Mesendoderm (in vitro differentiated cells): ENCODE measurements around the gene HYAL4.
A peak's percentile ranks its signal among the peaks of the same experiment; 100 is the strongest.

Experiments
- DNase-seq: peaks from one replicate; pipeline ENCODE4 v3.0.0; 2013
- H2AK5ac ChIP-seq: 2 replicates; pipeline ENCODE4 v1.6.1; 2013; ENCODE audit warnings: low read length, inconsistent platforms
- H2BK120ac ChIP-seq: 2 replicates; pipeline ENCODE4 v1.6.1; 2013; ENCODE audit warnings: low read depth, mild to moderate bottlenecking, low read length, moderate library complexity, mixed read lengths
- H2BK15ac ChIP-seq: replicated peaks from 2 replicates; pipeline ENCODE4 v1.6.1; 2013; ENCODE audit warnings: low read depth, mild to moderate bottlenecking, moderate library complexity
- H2BK5ac ChIP-seq: 2 replicates; pipeline ENCODE4 v1.6.1; 2013; ENCODE audit warnings: low read length, inconsistent platforms
- H3K18ac ChIP-seq: 2 replicates; pipeline ENCODE4 v1.6.1; 2013; ENCODE audit warnings: mild to moderate bottlenecking, low read length, mixed read lengths
- H3K23ac ChIP-seq: one replicate; pipeline ENCODE4 v1.6.1; 2013; ENCODE audit warnings: low read length
- H3K27ac ChIP-seq: 2 replicates; pipeline ENCODE4 v1.5.1; 2013; ENCODE audit warnings: low read depth, mild to moderate bottlenecking, inconsistent platforms, low read length, moderate library complexity
- H3K27me3 ChIP-seq: 2 replicates; pipeline ENCODE4 v1.6.1; 2013; ENCODE audit warnings: low read length, control low read depth, mild to moderate bottlenecking, inconsistent platforms; ENCODE audit not compliant: insufficient read depth, poor library complexity
- H3K36me3 ChIP-seq: 2 replicates; pipeline ENCODE4 v1.6.1; 2013; ENCODE audit warnings: low read length, inconsistent platforms; ENCODE audit not compliant: control insufficient read depth, insufficient read depth
- H3K4ac ChIP-seq: one replicate; pipeline ENCODE4 v1.6.1; 2013; ENCODE audit warnings: low read depth, mild to moderate bottlenecking, low read length, moderate library complexity
- H3K4me1 ChIP-seq: 2 replicates; pipeline ENCODE4 v1.6.1; 2013; ENCODE audit warnings: low read depth, low read length, inconsistent platforms; ENCODE audit not compliant: control insufficient read depth
- H3K4me2 ChIP-seq: 2 replicates; pipeline ENCODE4 v1.6.1; 2013; ENCODE audit warnings: low read length
- H3K4me3 ChIP-seq: 2 replicates; pipeline ENCODE4 v1.5.1; 2013; ENCODE audit warnings: mild to moderate bottlenecking, low read length
- H3K56ac ChIP-seq: one replicate; pipeline ENCODE4 v1.6.1; 2013; ENCODE audit warnings: low read length
- H3K79me1 ChIP-seq: 2 replicates; pipeline ENCODE4 v1.6.1; 2013; ENCODE audit warnings: low read length, inconsistent platforms
- H3K79me2 ChIP-seq: 2 replicates; pipeline ENCODE4 v1.6.1; 2013; ENCODE audit warnings: mild to moderate bottlenecking, low read length; ENCODE audit not compliant: control insufficient read depth, insufficient read depth
- H3K9ac ChIP-seq: 2 replicates; pipeline ENCODE4 v1.6.1; 2013; ENCODE audit warnings: low read length, inconsistent platforms
- H4K5ac ChIP-seq: one replicate; pipeline ENCODE4 v1.6.1; 2013; ENCODE audit warnings: low read length
- H4K8ac ChIP-seq: one replicate; pipeline ENCODE4 v1.6.1; 2013; ENCODE audit warnings: low read depth, mild to moderate bottlenecking, control low read depth, low read length, moderate library complexity
- WGBS: extraction: QIAGEN DNeasy Blood & Tissue Kit; methylation state at CpG from one replicate; pipeline ENCODE4 v1.1.7; 2013; ENCODE audit warnings: low lambda C conversion rate, missing lambda C conversion rate; ENCODE audit not compliant: insufficient coverage; ENCODE audit errors: extremely low coverage; 5-methylcytosine and 5-hydroxymethylcytosine counted together

HYAL4 gene

GRCh38 chr7:123802249-123802648 is 42.7 kb upstream of the HYAL4 start:
- H3K18ac ChIP-seq: no peak overlapping the region
- no peaks in the 10 kb centered on the region for H3K79me1 ChIP-seq
- no peak overlapping the region for H2BK5ac ChIP-seq
- no peak overlapping the region for H4K8ac ChIP-seq
- H2AK5ac ChIP-seq: no peak overlapping the region
- no peak overlapping the region for H2BK120ac ChIP-seq
- no peaks in the 10 kb centered on the region for H3K4me1 ChIP-seq
- no peak overlapping the region for H3K23ac ChIP-seq
- no peaks in the 10 kb centered on the region for H3K79me2 ChIP-seq
- no peak overlapping the region for H3K27ac ChIP-seq
- no peak for DNase-seq
- H3K4me2 ChIP-seq: no peak overlapping the region
- no peak overlapping the region for H4K5ac ChIP-seq
- no peak overlapping the region for H3K4me3 ChIP-seq
- H3K4ac ChIP-seq: no peak overlapping the region
- H3K9ac ChIP-seq: no peak overlapping the region
- no peaks in the 10 kb centered on the region for H3K36me3 ChIP-seq
- H3K56ac ChIP-seq: no peak overlapping the region
- no peak overlapping the region for H2BK15ac ChIP-seq
- no CpG with 5 or more reads among the region's 1 CpG for WGBS
- no peaks in the 10 kb centered on the region for H3K27me3 ChIP-seq

- no peak overlapping the region for H3K4me2 ChIP-seq
- no peaks in the 10 kb centered on the region for H3K36me3 ChIP-seq
- no peak overlapping the region for H4K8ac ChIP-seq
- no peaks in the 10 kb centered on the region for H3K27me3 ChIP-seq
- H3K18ac ChIP-seq: no peak overlapping the region
- H3K4me3 ChIP-seq: no peak overlapping the region
- H2BK5ac ChIP-seq: no peak overlapping the region
- no peak overlapping the region for H3K4ac ChIP-seq
- H4K5ac ChIP-seq: no peak overlapping the region
- no peak for DNase-seq
- no peak overlapping the region for H2BK120ac ChIP-seq
- no peaks in the 10 kb centered on the region for H3K4me1 ChIP-seq
- H3K23ac ChIP-seq: no peak overlapping the region
- no peaks in the 10 kb centered on the region for H3K79me2 ChIP-seq
- H3K56ac ChIP-seq: no peak overlapping the region
- no peak overlapping the region for H2AK5ac ChIP-seq
- no peaks in the 10 kb centered on the region for H3K79me1 ChIP-seq
- H3K9ac ChIP-seq: no peak overlapping the region
- H2BK15ac ChIP-seq: no peak overlapping the region
- H3K27ac ChIP-seq: no peak overlapping the region
Observed at GRCh38 chr7:123805287-123805686, 39.7 kb upstream of the HYAL4 start.

DNA sequence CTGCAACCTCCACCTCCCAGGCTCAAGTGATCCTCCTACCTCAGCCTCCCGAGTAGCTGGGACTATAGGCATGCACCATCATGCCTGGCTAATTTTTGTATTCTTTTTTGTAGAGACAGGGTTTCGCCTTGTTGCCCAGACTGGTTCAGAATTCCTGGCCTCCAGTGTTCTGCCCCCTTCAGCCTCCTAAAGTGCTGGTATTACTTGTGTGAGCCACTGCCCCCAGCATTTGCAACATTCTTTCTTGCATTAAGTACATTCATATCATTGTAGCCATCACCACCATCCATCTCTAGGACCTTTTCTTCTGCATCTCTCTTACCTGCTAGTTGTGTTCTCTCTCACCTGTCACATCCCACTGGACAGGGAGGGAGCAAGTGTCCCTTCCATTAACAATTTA is 35.5 kb upstream of the HYAL4 start:
- no peak overlapping the region for H2BK120ac ChIP-seq
- H2BK5ac ChIP-seq: no peak overlapping the region
- no peak for DNase-seq
- no peak overlapping the region for H3K9ac ChIP-seq
- no peaks in the 10 kb centered on the region for H3K4me1 ChIP-seq
- H3K56ac ChIP-seq: no peak overlapping the region
- H2BK15ac ChIP-seq: no peak overlapping the region
- H3K36me3 ChIP-seq: no peaks in the 10 kb centered on the region
- no peak overlapping the region for H3K4me2 ChIP-seq
- H3K27me3 ChIP-seq: no peaks in the 10 kb centered on the region
- no peak overlapping the region for H2AK5ac ChIP-seq
- no peaks in the 10 kb centered on the region for H3K79me1 ChIP-seq
- H3K4ac ChIP-seq: no peak overlapping the region
- no peak overlapping the region for H4K5ac ChIP-seq
- H4K8ac ChIP-seq: no peak overlapping the region
- no peaks in the 10 kb centered on the region for H3K79me2 ChIP-seq
- H3K27ac ChIP-seq: no peak overlapping the region
- no peak overlapping the region for H3K18ac ChIP-seq
- no CpG with 5 or more reads among the region's 2 CpGs for WGBS
- H3K23ac ChIP-seq: no peak overlapping the region
- no peak overlapping the region for H3K4me3 ChIP-seq

- H4K5ac ChIP-seq: no peak overlapping the region
- no peak overlapping the region for H2BK15ac ChIP-seq
- no peak overlapping the region for H2BK5ac ChIP-seq
- no peak overlapping the region for H3K23ac ChIP-seq
- no peaks in the 10 kb centered on the region for H3K79me1 ChIP-seq
- DNase-seq: no peak
- H3K56ac ChIP-seq: no peak overlapping the region
- no peak overlapping the region for H3K18ac ChIP-seq
- no peaks in the 10 kb centered on the region for H3K27me3 ChIP-seq
- H2AK5ac ChIP-seq: no peak overlapping the region
- no peaks in the 10 kb centered on the region for H3K36me3 ChIP-seq
- H3K9ac ChIP-seq: no peak overlapping the region
- H2BK120ac ChIP-seq: no peak overlapping the region
- H3K4me3 ChIP-seq: no peak overlapping the region
- no peak overlapping the region for H4K8ac ChIP-seq
- H3K27ac ChIP-seq: no peak overlapping the region
- no peaks in the 10 kb centered on the region for H3K79me2 ChIP-seq
- H3K4ac ChIP-seq: no peak overlapping the region
- H3K4me2 ChIP-seq: no peak overlapping the region
- H3K4me1 ChIP-seq: no peaks in the 10 kb centered on the region
Observed at GRCh38 chr7:123811056-123811455, 33.9 kb upstream of the HYAL4 start.

- no peak overlapping the region for H2BK5ac ChIP-seq
- H3K27me3 ChIP-seq: no peaks in the 10 kb centered on the region
- no peaks in the 10 kb centered on the region for H3K79me1 ChIP-seq
- no peak overlapping the region for H3K4me2 ChIP-seq
- no peak overlapping the region for H2BK15ac ChIP-seq
- no peaks in the 10 kb centered on the region for H3K36me3 ChIP-seq
- H4K5ac ChIP-seq: no peak overlapping the region
- H3K18ac ChIP-seq: no peak overlapping the region
- no peaks in the 10 kb centered on the region for H3K79me2 ChIP-seq
- no peak overlapping the region for H3K23ac ChIP-seq
- H3K4me3 ChIP-seq: no peak overlapping the region
- no peak overlapping the region for H3K27ac ChIP-seq
- WGBS: no CpG with 5 or more reads among the region's 3 CpGs
- no peak overlapping the region for H4K8ac ChIP-seq
- H3K56ac ChIP-seq: no peak overlapping the region
- H3K9ac ChIP-seq: no peak overlapping the region
- H2BK120ac ChIP-seq: no peak overlapping the region
- DNase-seq: no peak
- no peaks in the 10 kb centered on the region for H3K4me1 ChIP-seq
- no peak overlapping the region for H2AK5ac ChIP-seq
- H3K4ac ChIP-seq: no peak overlapping the region
Observed at GRCh38 chr7:123816916-123817315, 28.1 kb upstream of the HYAL4 start.

GRCh38 chr7:123819001-123819400 is 26.0 kb upstream of the HYAL4 start:
- Histone ChIP-seq H3K4me1 (no peaks in the 10 kb centered on the region), H3K79me2 (no peaks in the 10 kb centered on the region), H3K23ac (no peak overlapping the region), H3K9ac (no peak overlapping the region), H3K4ac (no peak overlapping the region), H3K27me3 (no peaks in the 10 kb centered on the region), H4K8ac (no peak overlapping the region), H3K4me2 (no peak overlapping the region), H2BK15ac (no peak overlapping the region), H4K5ac (no peak overlapping the region), H3K27ac (no peak overlapping the region), H2AK5ac (no peak overlapping the region), H2BK5ac (no peak overlapping the region), H3K4me3 (no peak overlapping the region), H3K79me1 (no peaks in the 10 kb centered on the region), H3K36me3 (no peaks in the 10 kb centered on the region), H2BK120ac (no peak overlapping the region), H3K18ac (no peak overlapping the region), H3K56ac (no peak overlapping the region)
- no CpG with 5 or more reads among the region's 4 CpGs for WGBS
- DNase-seq: peak; percentile 67
